OCI-LY7 (cell line): ENCODE measurements around the gene EDN1.

Experiments used
- EZH2phosphoT487 ChIP-seq: fragments of 200-600 bp; sonication (generic); IDR thresholded peaks from 2 replicates; pipeline ENCODE4 v1.6.1; 2018; ENCODE audit warnings: low read depth, borderline replicate concordance, mild to moderate bottlenecking, mixed run types, antibody characterized with exemption, low read length, moderate library complexity, mixed read lengths
- TF ChIP-seq, protein P1 (sequence below): fragments of 200-600 bp; sonication (generic); conservative IDR thresholded peaks from 2 replicates; pipeline ENCODE4 v1.5.1; 2014; ENCODE audit warnings: mild to moderate bottlenecking, antibody characterized with exemption, low read length, moderate library complexity, mixed read lengths

DNA sequence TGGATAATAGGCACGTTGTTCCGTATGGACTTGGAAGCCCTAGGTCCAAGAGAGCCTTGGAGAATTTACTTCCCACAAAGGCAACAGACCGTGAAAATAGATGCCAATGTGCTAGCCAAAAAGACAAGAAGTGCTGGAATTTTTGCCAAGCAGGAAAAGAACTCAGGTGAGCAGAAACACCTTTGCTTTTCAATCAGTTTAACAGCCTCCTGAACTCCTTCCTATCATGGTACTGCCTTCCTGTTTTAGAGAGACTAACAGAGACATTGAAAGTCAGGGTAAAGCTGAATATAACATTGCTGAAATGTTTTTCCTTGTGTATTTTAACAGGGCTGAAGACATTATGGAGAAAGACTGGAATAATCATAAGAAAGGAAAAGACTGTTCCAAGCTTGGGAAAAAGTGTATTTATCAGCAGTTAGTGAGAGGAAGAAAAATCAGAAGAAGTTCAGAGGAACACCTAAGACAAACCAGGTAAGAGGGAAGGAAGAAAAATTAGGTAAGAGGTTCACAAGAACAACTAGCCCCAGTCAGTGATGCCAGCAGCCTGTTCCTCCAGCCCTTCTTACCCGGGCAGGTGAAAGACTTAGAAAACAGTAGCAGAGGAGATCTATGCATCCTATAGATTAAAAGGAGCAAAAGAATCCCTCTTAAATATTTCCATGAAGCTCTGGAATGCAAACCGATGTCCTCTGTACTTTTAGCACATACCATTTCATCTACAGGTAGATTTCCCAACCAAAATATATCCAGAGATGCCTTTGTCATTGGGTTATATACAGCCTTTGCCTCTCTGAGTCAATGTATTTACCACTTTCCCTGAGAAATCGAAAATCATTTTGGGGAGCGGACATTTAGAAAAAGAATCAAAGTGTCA is 4.0 kb downstream of the EDN1 start:
- TF ChIP-seq, protein P1, sequence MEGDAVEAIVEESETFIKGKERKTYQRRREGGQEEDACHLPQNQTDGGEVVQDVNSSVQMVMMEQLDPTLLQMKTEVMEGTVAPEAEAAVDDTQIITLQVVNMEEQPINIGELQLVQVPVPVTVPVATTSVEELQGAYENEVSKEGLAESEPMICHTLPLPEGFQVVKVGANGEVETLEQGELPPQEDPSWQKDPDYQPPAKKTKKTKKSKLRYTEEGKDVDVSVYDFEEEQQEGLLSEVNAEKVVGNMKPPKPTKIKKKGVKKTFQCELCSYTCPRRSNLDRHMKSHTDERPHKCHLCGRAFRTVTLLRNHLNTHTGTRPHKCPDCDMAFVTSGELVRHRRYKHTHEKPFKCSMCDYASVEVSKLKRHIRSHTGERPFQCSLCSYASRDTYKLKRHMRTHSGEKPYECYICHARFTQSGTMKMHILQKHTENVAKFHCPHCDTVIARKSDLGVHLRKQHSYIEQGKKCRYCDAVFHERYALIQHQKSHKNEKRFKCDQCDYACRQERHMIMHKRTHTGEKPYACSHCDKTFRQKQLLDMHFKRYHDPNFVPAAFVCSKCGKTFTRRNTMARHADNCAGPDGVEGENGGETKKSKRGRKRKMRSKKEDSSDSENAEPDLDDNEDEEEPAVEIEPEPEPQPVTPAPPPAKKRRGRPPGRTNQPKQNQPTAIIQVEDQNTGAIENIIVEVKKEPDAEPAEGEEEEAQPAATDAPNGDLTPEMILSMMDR: no peak
- no peak for TF ChIP-seq EZH2phosphoT487
